HG03280 (cell line): ENCODE data around the gene TCEA2.

ENCODE experiments used
- ATAC-seq: cut with Tn5 transposase; IDR thresholded peaks from one replicate; pipeline ENCODE4 v1.9.1; 2021; ENCODE audit warnings: mild to moderate bottlenecking, moderate library complexity; ENCODE audit not compliant: unreplicated experiment

TCEA2 gene

GRCh38 chr20:64119681-64120341 lies 56.8 kb downstream of the TCEA2 start:
- ATAC-seq: no peak

GRCh38 chr20:64121586-64121985 lies 58.6 kb downstream of the TCEA2 start:
- ATAC-seq: no peak
